OCI-M2 (cell line): ENCODE data around the gene UBAP2.

Experiments
- DNase-seq: peaks from one replicate; lab custom pipeline; 2025; ENCODE audit not compliant: unreplicated experiment; lab: John Stamatoyannopoulos, UW

The UBAP2 gene

GRCh38 chr9:33924978-33925797, 123.5 kb downstream of the UBAP2 start:
- no peak for DNase-seq

GRCh38 chr9:33923998-33924701, 124.5 kb downstream of the UBAP2 start:
- DNase-seq: no peak

GRCh38 chr9:33923079-33923478, 125.6 kb downstream of the UBAP2 start:
- no peak for DNase-seq

- DNase-seq: no peak
These were observed 126.5 kb downstream of the UBAP2 start for GRCh38 chr9:33921967-33922895.

GRCh38 chr9:33919276-33919897, 129.3 kb downstream of the UBAP2 start:
- no peak for DNase-seq

- DNase-seq: no peak
These were observed 131.7 kb downstream of the UBAP2 start for GRCh38 chr9:33917036-33917435.

GRCh38 chr9:33914887-33915628, 133.6 kb downstream of the UBAP2 start:
- no peak for DNase-seq

- DNase-seq: no peak
These were observed 135.1 kb downstream of the UBAP2 start for GRCh38 chr9:33913541-33913940.

- no peak for DNase-seq
These were observed 139.9 kb downstream of the UBAP2 start for GRCh38 chr9:33908749-33909148.

- DNase-seq: no peak
These were observed 140.6 kb downstream of the UBAP2 start for GRCh38 chr9:33908114-33908513.

- DNase-seq: no peak
These were observed 141.3 kb downstream of the UBAP2 start for GRCh38 chr9:33907347-33907746.

GRCh38 chr9:33906769-33907168, 141.9 kb downstream of the UBAP2 start:
- DNase-seq: no peak

GRCh38 chr9:33905137-33905536, 143.6 kb downstream of the UBAP2 start:
- no peak for DNase-seq

GRCh38 chr9:33903157-33903780, 145.4 kb downstream of the UBAP2 start:
- DNase-seq: no peak

GRCh38 chr9:33894316-33894715, 154.4 kb downstream of the UBAP2 start:
- no peak for DNase-seq

- DNase-seq: no peak
These were observed 154.8 kb downstream of the UBAP2 start for GRCh38 chr9:33893861-33894260.

- DNase-seq: no peak
These were observed 162.7 kb downstream of the UBAP2 start for GRCh38 chr9:33885948-33886347.

GRCh38 chr9:33884856-33885701, 163.6 kb downstream of the UBAP2 start:
- no peak for DNase-seq

GRCh38 chr9:33881635-33882034, 167.1 kb downstream of the UBAP2 start:
- DNase-seq: no peak
